H1 (cell line): ENCODE measurements around the gene LPCAT3. TPM values are rescaled to one million over a fixed set of nuclear protein-coding genes. Genes with fewer than 3 reads are reported as not detected.

ENCODE experiments used
- CTCF ChIA-PET: fragments of 300-600 bp; sonication (Branson Sonifier 250); formaldehyde crosslinking; loops from one replicate; lab custom pipeline; 2021; ENCODE audit not compliant: partially characterized antibody; lab: Charles Lee
- POLR2A ChIA-PET: fragments of 300-600 bp; sonication (Branson Sonifier 250); formaldehyde crosslinking; loops from one replicate; lab custom pipeline; 2021; ENCODE audit warnings: inconsistent platforms; ENCODE audit not compliant: partially characterized antibody; lab: Charles Lee
- DNase-seq, 2 experiments: peaks; one replicate each; pipeline versions ENCODE4 v3.0.0 to v3.0.0-alpha.2; 2010 to 2022; ENCODE audit warnings: low spot score in 2 of 2, low read depth in 1 of 2, mixed read lengths in 1 of 2
- FAIRE-seq: peaks from 2 replicates; lab custom pipeline; 2011; peaks lifted over from hg19 to GRCh38; lab: Jason Lieb, UNC
- H2AFZ ChIP-seq: 2 replicates; pipeline ENCODE4 v1.8.1; 2012; ENCODE audit warnings: low read length, inconsistent platforms
- H2AK5ac ChIP-seq: 2 replicates; pipeline ENCODE4 v1.6.1; 2013; ENCODE audit warnings: low read depth, low read length
- H2BK120ac ChIP-seq: replicated peaks from 2 replicates; pipeline ENCODE3; 2013; ENCODE audit warnings: low read depth, low read length, inconsistent platforms
- H2BK12ac ChIP-seq: 2 replicates; pipeline ENCODE4 v1.6.1; 2013; ENCODE audit warnings: low read depth, low read length
- H2BK15ac ChIP-seq: 2 replicates; pipeline ENCODE4 v1.6.1; 2013; ENCODE audit warnings: low read length
- H2BK20ac ChIP-seq: 2 replicates; pipeline ENCODE4 v1.6.1; 2013; ENCODE audit warnings: low read length
- H2BK5ac ChIP-seq: 2 replicates; pipeline ENCODE4 v1.6.1; 2013; ENCODE audit warnings: low read depth, low read length
- H3K14ac ChIP-seq: 2 replicates; pipeline ENCODE4 v1.6.1; 2013; ENCODE audit warnings: inconsistent platforms; ENCODE audit not compliant: insufficient read length
- H3K18ac ChIP-seq: 2 replicates; pipeline ENCODE4 v1.6.1; 2013; ENCODE audit warnings: low read length; ENCODE audit errors: extremely low read depth
- H3K23ac ChIP-seq: 2 replicates; pipeline ENCODE4 v1.6.1; 2013; ENCODE audit warnings: inconsistent platforms; ENCODE audit not compliant: insufficient read length
- H3K23me2 ChIP-seq: 2 replicates; pipeline ENCODE4 v1.6.1; 2013; ENCODE audit warnings: low read depth, low read length
- H3K27ac ChIP-seq: 2 replicates; pipeline ENCODE4 v1.6.1; 2011; ENCODE audit warnings: low read depth, low read length, inconsistent platforms
- H3K27me3 ChIP-seq, 4 experiments: replicated peaks in 1 of 4; 1 replicate in 1 of 4; 2 replicates in 3 of 4; pipeline versions ENCODE4 v1.6.1 to v1.8.1; 2011 to 2013; ENCODE audit warnings: low read length in 3 of 4, mild to moderate bottlenecking in 3 of 4, inconsistent platforms in 2 of 4, mixed read lengths in 2 of 4, moderate library complexity in 1 of 4; ENCODE audit not compliant: control insufficient read depth in 3 of 4, insufficient read depth in 3 of 4; ENCODE audit errors: extremely low read depth in 1 of 4
- H3K36me3 ChIP-seq, 4 experiments: 2 replicates each; pipeline versions ENCODE4 v1.6.1 to v1.8.1; 2011 to 2013; ENCODE audit warnings: mild to moderate bottlenecking in 4 of 4, low read length in 3 of 4, moderate library complexity in 2 of 4, control low read depth in 1 of 4, inconsistent platforms in 1 of 4; ENCODE audit not compliant: insufficient read depth in 4 of 4, control insufficient read depth in 2 of 4
- H3K4ac ChIP-seq: replicated peaks from 2 replicates; pipeline ENCODE3; 2013; ENCODE audit warnings: low read length, low read depth, mixed read lengths, inconsistent platforms; ENCODE audit not compliant: insufficient read length
- H3K4me1 ChIP-seq, 4 experiments: replicated peaks in 1 of 4; 1 replicate in 1 of 4; 2 replicates in 3 of 4; pipeline versions ENCODE4 v1.6.1 to v1.8.1; 2011 to 2013; ENCODE audit warnings: low read length in 3 of 4, inconsistent platforms in 2 of 4, mixed read lengths in 1 of 4; ENCODE audit not compliant: insufficient read depth in 4 of 4, control insufficient read depth in 3 of 4
- H3K4me2 ChIP-seq, 2 experiments: 2 replicates each; pipeline versions ENCODE4 v1.6.1 to v1.8.1; 2011 to 2013; ENCODE audit warnings: low read depth in 2 of 2, low read length in 2 of 2, control low read depth in 1 of 2, inconsistent platforms in 1 of 2, mild to moderate bottlenecking in 1 of 2; ENCODE audit not compliant: insufficient read depth in 1 of 2
- H3K4me3 ChIP-seq, 4 experiments: fragments of 200-600, 300-600 bp in 1 of 4; sonication (generic), shearing (Covaris generic), sonication (Bioruptor Twin) in 1 of 4; 2 replicates each; pipeline versions ENCODE4 v1.5.1 to v1.8.1; 2011 to 2016; ENCODE audit warnings: low read length in 4 of 4, low read depth in 3 of 4, control low read depth in 2 of 4, inconsistent platforms in 2 of 4, mild to moderate bottlenecking in 2 of 4, mixed read lengths in 1 of 4, moderate library complexity in 1 of 4; ENCODE audit not compliant: insufficient read depth in 2 of 4; ENCODE audit errors: extremely low read depth in 1 of 4
- H3K56ac ChIP-seq: replicated peaks from 2 replicates; pipeline ENCODE3; 2013; ENCODE audit warnings: low read depth, mild to moderate bottlenecking, mixed read lengths, low read length, inconsistent platforms; ENCODE audit not compliant: insufficient read length
- H3K79me1 ChIP-seq: 2 replicates; pipeline ENCODE4 v1.6.1; 2013; ENCODE audit warnings: low read depth, low read length, control low read depth
- H3K79me2 ChIP-seq, 2 experiments: 2 replicates each; pipeline versions ENCODE4 v1.6.1 to v1.8.1; 2012 to 2013; ENCODE audit warnings: low read length in 2 of 2, mild to moderate bottlenecking in 2 of 2, inconsistent platforms in 1 of 2; ENCODE audit not compliant: insufficient read depth in 2 of 2, control insufficient read depth in 1 of 2
- H3K9ac ChIP-seq, 4 experiments: replicated peaks in 1 of 4; 1 replicate in 1 of 4; 2 replicates in 3 of 4; pipeline versions ENCODE4 v1.6.1 to v1.8.1; 2011 to 2013; ENCODE audit warnings: low read depth in 3 of 4, low read length in 3 of 4, control low read depth in 2 of 4, mild to moderate bottlenecking in 2 of 4, moderate library complexity in 2 of 4, inconsistent platforms in 1 of 4; ENCODE audit errors: extremely low read depth in 1 of 4
- H3K9me3 ChIP-seq, 2 experiments: 2 replicates each; pipeline versions ENCODE4 v1.6.1 to v1.8.1; 2012 to 2013; ENCODE audit warnings: mild to moderate bottlenecking in 2 of 2, moderate library complexity in 2 of 2, control low read depth in 1 of 2, inconsistent platforms in 1 of 2, low read depth in 1 of 2, low read length in 1 of 2, mixed read lengths in 1 of 2; ENCODE audit not compliant: insufficient read depth in 2 of 2
- H4K20me1 ChIP-seq, 2 experiments: replicated peaks in 1 of 2; 2 replicates each; pipeline versions ENCODE3 to v1.8.1; 2011 to 2013; ENCODE audit warnings: inconsistent platforms in 2 of 2, low read length in 2 of 2, mild to moderate bottlenecking in 1 of 2; ENCODE audit not compliant: insufficient read depth in 2 of 2, control insufficient read depth in 1 of 2
- H4K5ac ChIP-seq: 2 replicates; pipeline ENCODE4 v1.6.1; 2013; ENCODE audit warnings: low read length, low read depth, mixed read lengths, inconsistent platforms; ENCODE audit not compliant: insufficient read length
- H4K8ac ChIP-seq: 2 replicates; pipeline ENCODE4 v1.8.0; 2013; ENCODE audit warnings: mild to moderate bottlenecking, moderate library complexity, low read length, inconsistent platforms; ENCODE audit not compliant: insufficient read depth; ENCODE audit errors: extremely low read depth
- H4K91ac ChIP-seq: replicated peaks from 2 replicates; pipeline ENCODE3; 2013; ENCODE audit warnings: low read length, mixed read lengths, inconsistent platforms; ENCODE audit not compliant: insufficient read length
- BACH1 ChIP-seq: IDR thresholded peaks from 2 replicates; pipeline ENCODE4 v1.6.1; 2012; ENCODE audit warnings: low read length, improper control_type of control experiment
- CHD1 ChIP-seq: IDR thresholded peaks from 2 replicates; pipeline ENCODE4 v1.6.1; 2012; ENCODE audit warnings: low read depth, low read length, improper control_type of control experiment
- CHD2 ChIP-seq: IDR thresholded peaks from 2 replicates; pipeline ENCODE4 v1.6.1; 2012; ENCODE audit warnings: low read length, improper control_type of control experiment
- EZH2 ChIP-seq: fragments of 200-600 bp; sonication (generic); IDR thresholded peaks from 2 replicates; pipeline ENCODE4 v1.7.1; 2012; ENCODE audit warnings: low read depth, mild to moderate bottlenecking, moderate library complexity, low read length, inconsistent platforms; ENCODE audit not compliant: severe bottlenecking
- KDM1A ChIP-seq: fragments of 200-600, 300-600 bp; sonication (generic); IDR thresholded peaks from 2 replicates; pipeline ENCODE4 v1.7.1; 2016; ENCODE audit warnings: mild to moderate bottlenecking, low read length, borderline replicate concordance
- POLR2A ChIP-seq, 2 experiments: IDR thresholded peaks; 1 replicate in 1 of 2; 2 replicates in 1 of 2; pipeline ENCODE4 v1.6.1; 2011; ENCODE audit warnings: low read depth in 2 of 2, low read length in 2 of 2, mild to moderate bottlenecking in 2 of 2; ENCODE audit errors: control extremely low read depth in 1 of 2
- RAD21 ChIP-seq, 2 experiments: IDR thresholded peaks in 1 of 2; conservative IDR thresholded peaks in 1 of 2; 2 replicates each; pipeline ENCODE4 v1.6.1; 2011; ENCODE audit warnings: low read depth in 2 of 2, low read length in 2 of 2, improper control_type of control experiment in 1 of 2, inconsistent platforms in 1 of 2, mild to moderate bottlenecking in 1 of 2, moderate library complexity in 1 of 2
- RBBP5 ChIP-seq: IDR thresholded peaks from 2 replicates; pipeline ENCODE4 v1.7.1; 2012; ENCODE audit warnings: low read depth, mild to moderate bottlenecking, inconsistent platforms, low read length, moderate library complexity, borderline replicate concordance
- SUZ12 ChIP-seq: fragments of 200-600 bp; sonication (generic); IDR thresholded peaks from 2 replicates; pipeline ENCODE4 v1.6.1; 2012; ENCODE audit warnings: mild to moderate bottlenecking, inconsistent platforms, low read length, moderate library complexity, mixed read lengths
- TCF12 ChIP-seq: IDR thresholded peaks from 2 replicates; pipeline ENCODE4 v1.6.1; 2011; ENCODE audit warnings: low read depth, mild to moderate bottlenecking, low read length
- whole genome bisulfite sequencing, 2 experiments: shearing (Covaris generic) in 1 of 2; methylation state at CpG; one replicate each; pipeline versions ENCODE4 v1.1.6 to v1.1.7; 2013 to 2015; ENCODE audit warnings: low lambda C conversion rate in 2 of 2, mixed read lengths in 2 of 2, inconsistent platforms in 1 of 2, low coverage in 1 of 2, missing lambda C conversion rate in 1 of 2; ENCODE audit not compliant: insufficient replicate concordance in 2 of 2, insufficient coverage in 1 of 2, insufficient read length in 1 of 2; ENCODE audit errors: extremely low coverage in 1 of 2, missing lambda C conversion rate in 1 of 2; 5-methylcytosine and 5-hydroxymethylcytosine counted together
- polyA plus RNA-seq, 7 experiments: library from polyadenylated mRNA; depleted of rRNA in 3 of 7; stranded (reverse) in 5 of 7; unstranded in 2 of 7; fragments of >200 nt in 5 of 7; fragments of 200-250 nt in 2 of 7; gene quantifications; 1 replicate in 5 of 7; 2 replicates in 1 of 7; 4 replicates in 1 of 7; pipeline versions ENCODE4 v1.2.1 to v1.2.3, GENCODE V29; 2011 to 2013; ENCODE audit warnings: missing spikeins in 2 of 7, mixed read lengths in 2 of 7
- total RNA-seq: library from RNA; stranded (reverse); fragmentation: NEBNext Ultra II Directional; extraction: Animal tissue kit (Norgen Biotek cat#: 25700); gene quantifications from 2 replicates; pipeline ENCODE4 v1.2.1, GENCODE V29; 2021

LPCAT3 gene
- total and polyA plus RNA-seq, 2 of the 8 experiments (the other 6 are each of a cell fraction or from before 2014, with no cell fraction given) = 55.8 to 70.4 TPM

GRCh38 chr12:7015555-7016370 is 2.5 kb downstream of the LPCAT3 start:
- no peak overlapping the region for H2BK120ac ChIP-seq
- H3K14ac ChIP-seq = no peak overlapping the region
- H3K79me1 ChIP-seq = peaks cover 8% of the 10 kb centered on the region; the same call in 1 of the 2 replicates
- H2AFZ ChIP-seq = no peak overlapping the region
- no peak overlapping the region for H4K5ac ChIP-seq
- H3K18ac ChIP-seq = no peak overlapping the region
- H3K23me2 ChIP-seq = 0 out of 2 replicates have a peak, but pooled peaks cover 3% of the 10 kb centered on the region
- no peak overlapping the region for H4K8ac ChIP-seq
- H2BK15ac ChIP-seq = no peak overlapping the region
- peaks cover 2 to 7% of the 10 kb centered on the region in 2 experiments for H4K20me1 ChIP-seq
- H2BK12ac ChIP-seq = no peak overlapping the region
- H3K9ac ChIP-seq = no peak overlapping the region
- H3K36me3 ChIP-seq = peaks cover 0 to 5% (median 0%) of the 10 kb centered on the region in 4 experiments; a peak in 1 of 8 replicates
- no peak overlapping the region for H3K23ac ChIP-seq
- H2BK5ac ChIP-seq = no peak overlapping the region
- H3K4me1 ChIP-seq = peaks cover 0 to 3% (median under 1%) of the 10 kb centered on the region in 4 experiments; a peak in 2 of 7 replicates
- H3K4me2 ChIP-seq = no peak overlapping the region; a peak in 1 of 4 replicates
- no peak for TF ChIP-seq EZH2
- no peak for TF ChIP-seq RBBP5
- TF ChIP-seq RAD21 (IDR thresholded peaks at IDR 0.05 in 1 of 2, conservative IDR thresholded peaks at IDR 0.05 in 1 of 2; ENCODE audit: low read depth in 2 of 2, low read length in 2 of 2) = no peak
- TF ChIP-seq KDM1A = no peak
- no peak for TF ChIP-seq BACH1
- no peak for TF ChIP-seq CHD1
- TF ChIP-seq TCF12 = no peak
- no peak for TF ChIP-seq POLR2A (IDR thresholded peaks at IDR 0.05; ENCODE audit: control extremely low read depth in 1 of 2, low read depth in 2 of 2, low read length in 2 of 2)
- no peak for TF ChIP-seq CHD2
- TF ChIP-seq SUZ12 = no peak
- TF ChIP-seq, all 59 proteins: peak for 0
- POLR2A ChIA-PET = interaction anchor here (0.8 to 3.6 kb wide), 8 partner anchors 29 to 148 kb away, joined by 3 to 27 read pairs (median 3); partner anchors contain the start of genes C12orf57 and RNU7-1
- no peak overlapping the region for H3K4me3 ChIP-seq
- WGBS, 2 experiments = 81% methylated on average over 6 of the region's 6 CpGs; no CpG with 5 or more reads in 1 of the 2 experiments
- H3K4ac ChIP-seq = no peak overlapping the region
- H3K27me3 ChIP-seq = no peaks in the 10 kb centered on the region
- no peak for DNase-seq
- no peaks in the 10 kb centered on the region for H3K9me3 ChIP-seq
- FAIRE-seq = no peak
- H4K91ac ChIP-seq = no peak overlapping the region
- H2BK20ac ChIP-seq = no peak overlapping the region
- no peak overlapping the region for H3K56ac ChIP-seq
- H3K79me2 ChIP-seq = peaks cover 0 to 27% of the 10 kb centered on the region in 2 experiments; a peak in 2 of 4 replicates
- no peak overlapping the region for H2AK5ac ChIP-seq
- CTCF ChIA-PET = interaction anchor here (0.7 to 3.4 kb wide), 6 partner anchors 11 to 98 kb away, joined by 3 to 13 read pairs (median 6); partner anchors contain the start of gene C1RL
- H3K27ac ChIP-seq = no peak overlapping the region
